ENCODE data around the gene LSG1. TPM values are rescaled to one million over a fixed set of nuclear protein-coding genes. Genes with fewer than 3 reads are reported as not detected.

Gene LSG1
- total RNA-seq, 1 experiment from 2014 or later = 45.8 TPM

GRCh38 chr3:194707147-194707540 lies 35.2 kb upstream of the LSG1 start:
- CTCF ChIA-PET = interaction anchor here (1.5 to 2.2 kb wide), 4 partner anchors 11 to 36 kb away, joined by 4 to 16 read pairs (median 5); no protein-coding TSS in a partner anchor
- DNase-seq (ENCODE audit: low spot score) (no peak), ATAC-seq (no peak)
- Mint-ChIP-seq H3K36me3 (no peaks in the 10 kb centered on the region), H3K27me3 (ENCODE audit: low read depth) (no peaks in the 10 kb centered on the region), H3K4me3 (no peak overlapping the region; the same call in 1 of the 2 replicates), H3K4me1 (peaks cover 19% of the 10 kb centered on the region), H3K9me3 (peaks cover 4% of the 10 kb centered on the region; the same call in 1 of the 2 replicates), H3K27ac (peak overlapping the region; percentile 79; the same call in 1 of the 2 replicates)
- POLR2A ChIA-PET = interaction anchor here (0.7 to 0.9 kb wide), 2 partner anchors 16 to 20 kb away, joined by 3 to 4 read pairs; no protein-coding TSS in a partner anchor
- TF ChIP-seq, protein P1, sequence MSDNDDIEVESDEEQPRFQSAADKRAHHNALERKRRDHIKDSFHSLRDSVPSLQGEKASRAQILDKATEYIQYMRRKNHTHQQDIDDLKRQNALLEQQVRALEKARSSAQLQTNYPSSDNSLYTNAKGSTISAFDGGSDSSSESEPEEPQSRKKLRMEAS (CRISPR knock-in tag; IDR thresholded peaks at IDR 0.05) = no peak
- TF ChIP-seq TEAD1 (CRISPR knock-in tag; IDR thresholded peaks at IDR 0.05) (no peak), ZBTB21 (CRISPR knock-in tag; IDR thresholded peaks at IDR 0.05; ENCODE audit: borderline replicate concordance) (no peak), NR2C2 (CRISPR knock-in tag; IDR thresholded peaks at IDR 0.05) (no peak), ZNF425 (CRISPR knock-in tag; conservative IDR thresholded peaks at IDR 0.05) (no peak), CTCF (IDR thresholded peaks at IDR 0.05) (no peak), PRRX2 (CRISPR knock-in tag; IDR thresholded peaks at IDR 0.05) (no peak), TP53 (CRISPR knock-in tag; IDR thresholded peaks at IDR 0.05) (no peak), ZNF219 (CRISPR knock-in tag; IDR thresholded peaks at IDR 0.05; ENCODE audit: borderline replicate concordance) (no peak), MYBL2 (CRISPR knock-in tag; IDR thresholded peaks at IDR 0.05) (no peak), JUN (CRISPR knock-in tag; IDR thresholded peaks at IDR 0.05) (no peak), ZNF263 (CRISPR knock-in tag; IDR thresholded peaks at IDR 0.05; ENCODE audit: low read depth) (no peak), CDX4 (CRISPR knock-in tag; IDR thresholded peaks at IDR 0.05; ENCODE audit: borderline replicate concordance) (no peak), EMX1 (CRISPR knock-in tag; IDR thresholded peaks at IDR 0.05) (no peak), IRF2 (CRISPR knock-in tag; IDR thresholded peaks at IDR 0.05; ENCODE audit: borderline replicate concordance, low read depth) (no peak), CREM (CRISPR knock-in tag; IDR thresholded peaks at IDR 0.05) (no peak)
- TF ChIP-seq, protein P2, sequence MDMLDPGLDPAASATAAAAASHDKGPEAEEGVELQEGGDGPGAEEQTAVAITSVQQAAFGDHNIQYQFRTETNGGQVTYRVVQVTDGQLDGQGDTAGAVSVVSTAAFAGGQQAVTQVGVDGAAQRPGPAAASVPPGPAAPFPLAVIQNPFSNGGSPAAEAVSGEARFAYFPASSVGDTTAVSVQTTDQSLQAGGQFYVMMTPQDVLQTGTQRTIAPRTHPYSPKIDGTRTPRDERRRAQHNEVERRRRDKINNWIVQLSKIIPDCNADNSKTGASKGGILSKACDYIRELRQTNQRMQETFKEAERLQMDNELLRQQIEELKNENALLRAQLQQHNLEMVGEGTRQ (CRISPR knock-in tag; IDR thresholded peaks at IDR 0.05) = no peak
- TF ChIP-seq, protein P3, sequence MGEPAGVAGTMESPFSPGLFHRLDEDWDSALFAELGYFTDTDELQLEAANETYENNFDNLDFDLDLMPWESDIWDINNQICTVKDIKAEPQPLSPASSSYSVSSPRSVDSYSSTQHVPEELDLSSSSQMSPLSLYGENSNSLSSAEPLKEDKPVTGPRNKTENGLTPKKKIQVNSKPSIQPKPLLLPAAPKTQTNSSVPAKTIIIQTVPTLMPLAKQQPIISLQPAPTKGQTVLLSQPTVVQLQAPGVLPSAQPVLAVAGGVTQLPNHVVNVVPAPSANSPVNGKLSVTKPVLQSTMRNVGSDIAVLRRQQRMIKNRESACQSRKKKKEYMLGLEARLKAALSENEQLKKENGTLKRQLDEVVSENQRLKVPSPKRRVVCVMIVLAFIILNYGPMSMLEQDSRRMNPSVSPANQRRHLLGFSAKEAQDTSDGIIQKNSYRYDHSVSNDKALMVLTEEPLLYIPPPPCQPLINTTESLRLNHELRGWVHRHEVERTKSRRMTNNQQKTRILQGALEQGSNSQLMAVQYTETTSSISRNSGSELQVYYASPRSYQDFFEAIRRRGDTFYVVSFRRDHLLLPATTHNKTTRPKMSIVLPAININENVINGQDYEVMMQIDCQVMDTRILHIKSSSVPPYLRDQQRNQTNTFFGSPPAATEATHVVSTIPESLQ (CRISPR knock-in tag; IDR thresholded peaks at IDR 0.05) = no peak
- TF ChIP-seq, protein P4, sequence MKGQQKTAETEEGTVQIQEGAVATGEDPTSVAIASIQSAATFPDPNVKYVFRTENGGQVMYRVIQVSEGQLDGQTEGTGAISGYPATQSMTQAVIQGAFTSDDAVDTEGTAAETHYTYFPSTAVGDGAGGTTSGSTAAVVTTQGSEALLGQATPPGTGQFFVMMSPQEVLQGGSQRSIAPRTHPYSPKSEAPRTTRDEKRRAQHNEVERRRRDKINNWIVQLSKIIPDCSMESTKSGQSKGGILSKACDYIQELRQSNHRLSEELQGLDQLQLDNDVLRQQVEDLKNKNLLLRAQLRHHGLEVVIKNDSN (CRISPR knock-in tag; IDR thresholded peaks at IDR 0.05) = no peak
